Mesodermal cell (in vitro differentiated cells): ENCODE data around the gene WNT3A.
A peak's percentile ranks its signal among the peaks of the same experiment; 100 is the strongest.

Experiments
- H3K27ac ChIP-seq: 2 replicates; pipeline ENCODE4 v1.7.0; 2013; ENCODE audit warnings: mild to moderate bottlenecking, low read depth, low read length, moderate library complexity; ENCODE audit not compliant: severe bottlenecking
- H3K36me3 ChIP-seq: 2 replicates; pipeline ENCODE4 v1.7.1; 2013; ENCODE audit warnings: mild to moderate bottlenecking, low read length, moderate library complexity; ENCODE audit not compliant: control insufficient read depth, insufficient read depth
- H3K4me1 ChIP-seq: one replicate; pipeline ENCODE4 v1.7.1; 2013; ENCODE audit warnings: mild to moderate bottlenecking, low read length; ENCODE audit not compliant: insufficient read depth, control insufficient read depth, poor library complexity, severe bottlenecking
- H3K4me3 ChIP-seq: 2 replicates; pipeline ENCODE4 v1.7.0; 2013; ENCODE audit warnings: low read length, control low read depth, mild to moderate bottlenecking; ENCODE audit not compliant: insufficient read depth, poor library complexity, severe bottlenecking; ENCODE audit errors: extremely low read depth
- H3K9me3 ChIP-seq: 2 replicates; pipeline ENCODE4 v1.7.1; 2013; ENCODE audit warnings: mild to moderate bottlenecking, low read length, moderate library complexity; ENCODE audit not compliant: control insufficient read depth
- WGBS, 2 experiments: methylation state at CpG; one replicate each; pipeline ENCODE4 v1.1.5; 2013; ENCODE audit warnings: missing lambda C conversion rate in 2 of 2; ENCODE audit not compliant: insufficient coverage in 2 of 2; 5-methylcytosine and 5-hydroxymethylcytosine counted together

Gene WNT3A

GRCh38 chr1:228108055-228108690 is 101.4 kb downstream of the WNT3A start:
- 81 to 89% methylated on average over 7 to 9 of the region's 11 CpGs for WGBS, 2 experiments
- Histone ChIP-seq H3K36me3 (peaks cover 18% of the 10 kb centered on the region), H3K9me3 (no peaks in the 10 kb centered on the region), H3K4me3 (peak overlapping the region; percentile 96), H3K4me1 (peaks cover 10% of the 10 kb centered on the region), H3K27ac (no peak overlapping the region)

- WGBS, 2 experiments: 5 to 10% methylated on average over 7 to 8 of the region's 8 CpGs
- Histone ChIP-seq H3K4me3 (peak overlapping the region; percentile 96), H3K9me3 (no peaks in the 10 kb centered on the region), H3K36me3 (peaks cover 18% of the 10 kb centered on the region), H3K4me1 (peaks cover 10% of the 10 kb centered on the region), H3K27ac (peak overlapping the region; percentile 59)
Measured at GRCh38 chr1:228108742-228109072, 101.9 kb downstream of the WNT3A start.

- WGBS, 2 experiments: 0 to 2% methylated on average over 41 to 56 of the region's 66 CpGs
- Histone ChIP-seq H3K4me1 (peaks cover 10% of the 10 kb centered on the region), H3K4me3 (peak within 1 kb of the TSS; percentile 96), H3K9me3 (no peaks in the 10 kb centered on the region), H3K36me3 (peaks cover 18% of the 10 kb centered on the region), H3K27ac (peak within 1 kb of the TSS; percentile 80)
Measured at GRCh38 chr1:228109073-228109961, 102.5 kb downstream of the WNT3A start, which contains the start of gene MRPL55. MRPL55 (minus strand) TSS chr1:228109299; CDS start chr1:228108260, 1,039 bp downstream.

GRCh38 chr1:228109962-228110488 is 103.2 kb downstream of the WNT3A start:
- Histone ChIP-seq H3K4me3 (peak overlapping the region; percentile 96), H3K4me1 (peaks cover 10% of the 10 kb centered on the region), H3K9me3 (no peaks in the 10 kb centered on the region), H3K36me3 (peaks cover 18% of the 10 kb centered on the region), H3K27ac (peak overlapping the region; percentile 80)
- 52 to 54% methylated on average over 15 of the region's 15 CpGs for WGBS, 2 experiments

- 92 to 94% methylated on average over 5 of the region's 7 CpGs for WGBS, 2 experiments
- no peaks in the 10 kb centered on the region for H3K9me3 ChIP-seq
- H3K27ac ChIP-seq: peak overlapping the region; percentile 80
- H3K4me1 ChIP-seq: peaks cover 10% of the 10 kb centered on the region
- peaks cover 18% of the 10 kb centered on the region for H3K36me3 ChIP-seq
- H3K4me3 ChIP-seq: peak overlapping the region; percentile 96
Measured at GRCh38 chr1:228110556-228110955, 103.8 kb downstream of the WNT3A start.
